HG02588 (cell line): ENCODE results near the gene LRP1.

ENCODE experiments used
- ATAC-seq: cut with Tn5 transposase; IDR thresholded peaks from one replicate; pipeline ENCODE4 v1.9.1; 2021; ENCODE audit warnings: mild to moderate bottlenecking, moderate library complexity; ENCODE audit not compliant: unreplicated experiment

Gene LRP1

GRCh38 chr12:57190037-57190436 is 61.8 kb downstream of the LRP1 start:
- no peak for ATAC-seq

DNA sequence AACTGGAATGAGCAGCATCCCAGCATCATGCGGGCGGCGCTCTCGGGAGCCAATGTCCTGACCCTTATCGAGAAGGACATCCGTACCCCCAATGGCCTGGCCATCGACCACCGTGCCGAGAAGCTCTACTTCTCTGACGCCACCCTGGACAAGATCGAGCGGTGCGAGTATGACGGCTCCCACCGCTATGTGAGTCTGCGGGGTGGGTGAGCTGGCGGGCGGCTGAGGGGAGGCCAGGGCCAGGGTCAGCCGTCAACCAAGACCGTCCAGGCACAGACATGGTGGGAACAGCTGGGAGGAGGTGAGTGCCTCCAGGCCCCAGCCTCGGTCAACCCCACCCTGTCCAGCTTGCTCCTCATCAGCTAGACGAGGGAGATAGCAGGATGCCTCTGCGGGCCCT is 62.5 kb downstream of the LRP1 start:
- ATAC-seq = no peak

- ATAC-seq = no peak
Observed at GRCh38 chr12:57191410-57191809, 63.1 kb downstream of the LRP1 start.

- ATAC-seq = no peak
Observed at GRCh38 chr12:57192920-57193319, 64.6 kb downstream of the LRP1 start.

DNA sequence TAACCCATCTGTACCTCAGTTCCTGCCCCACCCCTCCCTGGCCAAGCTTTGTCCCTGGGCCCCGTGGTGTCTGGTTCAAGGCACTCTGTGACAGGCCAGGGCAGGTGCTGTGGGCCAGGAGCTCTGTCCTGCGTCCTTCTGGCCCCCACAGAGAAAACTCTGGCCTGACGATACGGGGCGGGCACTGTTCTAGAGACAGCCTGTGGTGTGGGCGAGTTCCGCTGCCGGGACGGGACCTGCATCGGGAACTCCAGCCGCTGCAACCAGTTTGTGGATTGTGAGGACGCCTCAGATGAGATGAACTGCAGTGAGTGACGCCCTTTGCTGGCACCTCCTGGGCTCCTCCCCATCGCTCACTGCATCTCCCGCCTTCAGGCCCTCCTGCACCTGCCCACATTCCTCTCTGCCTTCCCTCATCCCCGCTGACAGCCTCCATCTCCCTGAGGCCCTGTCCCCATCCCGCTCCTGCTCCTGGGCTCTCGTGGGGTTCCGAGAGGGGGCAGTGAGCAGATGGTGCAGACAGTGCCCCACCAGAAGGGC is 65.5 kb downstream of the LRP1 start:
- no peak for ATAC-seq

GRCh38 chr12:57194253-57194652 is 66.0 kb downstream of the LRP1 start:
- no peak for ATAC-seq

GRCh38 chr12:57195186-57195585 is 66.9 kb downstream of the LRP1 start:
- ATAC-seq = no peak

- ATAC-seq = no peak
Observed at GRCh38 chr12:57195611-57196371, 67.5 kb downstream of the LRP1 start.

DNA sequence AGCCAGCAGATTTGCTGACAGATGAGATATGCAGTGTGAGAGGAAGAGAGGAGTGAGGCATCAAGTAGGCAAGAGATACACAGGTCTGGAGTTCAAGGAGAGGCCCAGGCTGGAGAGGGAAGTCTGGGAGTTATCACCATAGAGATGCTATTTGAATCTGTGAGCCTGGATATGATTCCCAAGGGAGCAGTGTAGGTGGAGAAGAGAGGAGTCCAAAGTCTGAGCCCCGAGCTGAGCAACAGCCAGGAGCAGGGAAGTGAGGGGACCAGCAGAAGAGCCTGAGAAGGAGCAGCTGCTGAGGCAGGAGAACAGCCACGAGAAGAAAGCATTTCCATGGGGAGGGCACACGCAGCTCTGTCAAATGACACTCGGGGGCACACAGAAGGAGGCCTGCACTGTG is 68.2 kb downstream of the LRP1 start:
- ATAC-seq = no peak

GRCh38 chr12:57196956-57197355 is 68.7 kb downstream of the LRP1 start:
- ATAC-seq = no peak

DNA sequence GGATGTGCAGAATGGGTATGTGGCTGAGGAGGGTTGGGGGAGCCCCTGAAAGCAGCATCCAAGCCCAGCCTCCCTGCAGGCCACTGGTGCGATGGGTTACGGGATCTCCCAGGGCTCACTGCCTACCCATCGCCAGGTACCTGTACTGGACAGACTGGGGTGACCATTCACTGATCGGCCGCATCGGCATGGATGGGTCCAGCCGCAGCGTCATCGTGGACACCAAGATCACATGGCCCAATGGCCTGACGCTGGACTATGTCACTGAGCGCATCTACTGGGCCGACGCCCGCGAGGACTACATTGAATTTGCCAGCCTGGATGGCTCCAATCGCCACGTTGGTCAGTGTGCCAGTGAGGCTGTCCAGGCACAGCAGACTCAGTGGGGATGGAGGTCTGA is 70.0 kb downstream of the LRP1 start:
- ATAC-seq = no peak

DNA sequence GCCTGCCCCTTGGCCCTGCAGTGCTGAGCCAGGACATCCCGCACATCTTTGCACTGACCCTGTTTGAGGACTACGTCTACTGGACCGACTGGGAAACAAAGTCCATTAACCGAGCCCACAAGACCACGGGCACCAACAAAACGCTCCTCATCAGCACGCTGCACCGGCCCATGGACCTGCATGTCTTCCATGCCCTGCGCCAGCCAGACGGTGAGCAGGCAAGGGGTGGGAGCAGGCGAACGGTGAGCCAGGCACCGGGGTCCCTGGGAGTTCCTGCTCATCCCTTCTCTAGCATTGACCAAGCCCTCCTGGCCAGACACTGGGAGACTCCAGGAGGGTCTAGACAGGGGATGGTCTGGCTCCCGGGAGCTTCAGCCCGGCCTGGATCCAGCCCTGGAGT is 70.9 kb downstream of the LRP1 start:
- no peak for ATAC-seq

DNA sequence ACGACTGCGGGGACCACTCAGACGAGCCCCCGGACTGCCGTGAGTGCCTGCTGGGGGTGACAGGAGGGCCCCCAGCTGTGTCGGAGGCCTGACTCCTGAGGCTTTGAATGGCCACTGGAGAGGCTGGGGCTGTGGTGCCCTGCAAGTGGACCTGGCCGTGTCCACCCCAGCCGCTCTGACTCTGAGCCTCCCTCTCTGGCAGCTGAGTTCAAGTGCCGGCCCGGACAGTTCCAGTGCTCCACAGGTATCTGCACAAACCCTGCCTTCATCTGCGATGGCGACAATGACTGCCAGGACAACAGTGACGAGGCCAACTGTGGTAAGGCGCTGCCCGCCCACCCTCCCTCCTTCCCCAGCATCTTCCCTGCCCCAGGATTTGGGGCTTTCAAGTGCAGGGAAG is 72.2 kb downstream of the LRP1 start:
- ATAC-seq = no peak

GRCh38 chr12:57201219-57201618 is 72.9 kb downstream of the LRP1 start:
- ATAC-seq = no peak

GRCh38 chr12:57201631-57202030 is 73.3 kb downstream of the LRP1 start:
- ATAC-seq = no peak

DNA sequence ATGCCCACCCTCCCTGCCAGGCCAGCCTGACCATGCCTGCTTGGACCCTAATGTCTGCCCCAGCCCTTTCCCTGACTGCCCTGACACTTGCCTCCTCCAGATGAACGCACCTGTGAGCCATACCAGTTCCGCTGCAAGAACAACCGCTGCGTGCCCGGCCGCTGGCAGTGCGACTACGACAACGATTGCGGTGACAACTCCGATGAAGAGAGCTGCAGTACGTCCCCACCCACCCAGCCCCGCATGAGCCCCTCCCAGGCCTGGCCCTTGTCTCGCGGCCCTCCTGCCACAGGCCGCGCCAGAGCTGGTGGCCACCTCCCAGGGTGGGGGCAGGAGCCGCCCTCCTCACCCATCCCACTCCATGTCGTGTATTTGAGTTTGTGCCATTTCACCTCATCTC is 74.0 kb downstream of the LRP1 start:
- no peak for ATAC-seq

GRCh38 chr12:57203201-57203600 is 74.9 kb downstream of the LRP1 start:
- ATAC-seq = no peak

DNA sequence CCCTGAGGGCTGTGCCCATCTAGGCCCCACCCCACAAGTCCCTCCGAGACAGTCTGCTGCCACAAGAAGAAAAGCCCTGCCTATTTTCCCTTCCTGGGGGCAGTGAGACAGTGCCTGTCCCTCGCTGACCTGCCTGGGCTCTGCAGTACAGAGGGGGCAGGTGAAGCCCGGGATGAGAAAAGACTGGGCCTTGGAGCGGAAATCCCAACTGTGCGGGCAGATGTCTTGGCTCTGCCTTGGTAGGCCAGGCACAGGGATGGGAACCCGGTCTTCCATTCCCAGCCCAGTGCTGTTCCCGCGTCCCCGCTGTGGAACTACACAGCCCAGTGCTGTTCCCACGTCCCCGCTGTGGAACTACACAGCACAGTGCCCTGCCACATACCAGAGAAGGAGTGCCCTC is 75.5 kb downstream of the LRP1 start:
- no peak for ATAC-seq

DNA sequence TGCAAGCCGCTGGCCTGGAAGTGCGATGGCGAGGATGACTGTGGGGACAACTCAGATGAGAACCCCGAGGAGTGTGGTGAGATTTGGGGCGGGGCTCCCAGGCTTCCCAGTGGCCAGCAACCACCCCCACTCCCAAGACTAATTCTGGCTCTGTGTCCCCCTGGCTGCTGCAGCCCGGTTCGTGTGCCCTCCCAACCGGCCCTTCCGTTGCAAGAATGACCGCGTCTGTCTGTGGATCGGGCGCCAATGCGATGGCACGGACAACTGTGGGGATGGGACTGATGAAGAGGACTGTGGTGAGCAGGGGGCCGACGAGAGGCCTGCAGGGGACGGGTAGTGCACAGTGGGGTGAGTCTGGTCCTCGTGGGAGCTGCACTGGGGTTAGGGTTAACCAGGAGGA is 76.2 kb downstream of the LRP1 start:
- no peak for ATAC-seq

DNA sequence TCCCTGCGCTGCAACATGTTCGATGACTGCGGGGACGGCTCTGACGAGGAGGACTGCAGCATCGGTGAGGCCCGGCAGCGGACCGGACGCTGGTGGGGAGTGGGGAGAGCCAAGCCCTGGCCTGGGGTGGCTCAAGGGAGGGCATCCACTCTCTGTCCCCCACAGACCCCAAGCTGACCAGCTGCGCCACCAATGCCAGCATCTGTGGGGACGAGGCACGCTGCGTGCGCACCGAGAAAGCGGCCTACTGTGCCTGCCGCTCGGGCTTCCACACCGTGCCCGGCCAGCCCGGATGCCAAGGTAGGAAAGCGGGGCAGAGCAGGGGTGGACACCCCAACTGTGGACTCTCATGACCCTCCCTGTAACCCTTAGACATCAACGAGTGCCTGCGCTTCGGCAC is 76.9 kb downstream of the LRP1 start:
- ATAC-seq = no peak

- no peak for ATAC-seq
Observed at GRCh38 chr12:57205931-57206330, 77.6 kb downstream of the LRP1 start.

DNA sequence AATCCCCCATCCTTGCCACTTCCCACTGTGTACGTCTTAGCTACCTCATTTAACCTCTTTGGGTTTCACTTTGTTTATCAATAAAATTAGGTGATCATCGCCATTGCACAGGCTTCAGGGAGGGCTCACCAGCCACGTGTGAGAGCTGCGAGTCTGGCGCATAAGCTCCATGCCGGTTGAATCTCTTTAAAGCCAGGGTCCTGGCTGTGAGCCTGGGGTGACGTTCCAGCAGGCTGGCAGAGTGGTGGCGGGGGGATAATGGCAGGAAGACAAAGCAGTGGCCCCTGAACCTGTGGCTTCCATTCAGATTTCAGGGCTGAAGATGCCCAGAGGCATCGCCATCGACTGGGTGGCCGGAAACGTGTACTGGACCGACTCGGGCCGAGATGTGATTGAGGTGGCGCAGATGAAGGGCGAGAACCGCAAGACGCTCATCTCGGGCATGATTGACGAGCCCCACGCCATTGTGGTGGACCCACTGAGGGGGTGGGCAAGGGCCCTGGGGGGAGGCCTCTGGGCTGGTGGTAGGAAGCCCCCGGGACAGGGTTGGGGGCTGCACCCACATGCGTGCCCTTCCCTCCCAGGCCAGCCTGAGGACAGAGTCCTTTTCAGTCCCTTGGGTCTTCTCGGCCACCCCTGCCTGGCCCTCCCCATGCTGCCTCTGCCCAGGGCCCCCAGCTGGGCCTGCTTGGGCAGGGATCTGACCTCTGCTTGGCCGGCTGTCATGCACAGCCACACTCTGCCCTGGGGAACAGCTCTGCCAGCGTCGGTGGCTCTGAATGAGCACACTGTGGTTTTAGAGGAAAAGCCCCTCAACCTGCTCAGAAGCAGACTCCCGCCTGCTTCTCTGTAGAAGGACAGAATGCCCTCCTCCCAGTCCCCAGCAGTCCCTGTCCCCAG is 79.7 kb downstream of the LRP1 start:
- ATAC-seq = no peak
